Forelimb muscle (tissue), 1 donor: Measurements from ENCODE around the gene NINJ2. TPM values are rescaled to one million over a fixed set of nuclear protein-coding genes. Genes with fewer than 3 reads are reported as not detected.

ENCODE experiments used
- DNase-seq: peaks from one replicate; pipeline ENCODE4 v3.0.0-alpha.2; 2013; ENCODE audit warnings: low read depth
- polyA plus RNA-seq: library from polyadenylated mRNA; unstranded; fragments of 120-200 nt; gene quantifications from one replicate; pipeline ENCODE4 v1.2.1, GENCODE V29; 2013; ENCODE audit not compliant: insufficient read length

NINJ2 gene
- polyA plus RNA-seq, 1 donor, result 5.5 TPM

DNA sequence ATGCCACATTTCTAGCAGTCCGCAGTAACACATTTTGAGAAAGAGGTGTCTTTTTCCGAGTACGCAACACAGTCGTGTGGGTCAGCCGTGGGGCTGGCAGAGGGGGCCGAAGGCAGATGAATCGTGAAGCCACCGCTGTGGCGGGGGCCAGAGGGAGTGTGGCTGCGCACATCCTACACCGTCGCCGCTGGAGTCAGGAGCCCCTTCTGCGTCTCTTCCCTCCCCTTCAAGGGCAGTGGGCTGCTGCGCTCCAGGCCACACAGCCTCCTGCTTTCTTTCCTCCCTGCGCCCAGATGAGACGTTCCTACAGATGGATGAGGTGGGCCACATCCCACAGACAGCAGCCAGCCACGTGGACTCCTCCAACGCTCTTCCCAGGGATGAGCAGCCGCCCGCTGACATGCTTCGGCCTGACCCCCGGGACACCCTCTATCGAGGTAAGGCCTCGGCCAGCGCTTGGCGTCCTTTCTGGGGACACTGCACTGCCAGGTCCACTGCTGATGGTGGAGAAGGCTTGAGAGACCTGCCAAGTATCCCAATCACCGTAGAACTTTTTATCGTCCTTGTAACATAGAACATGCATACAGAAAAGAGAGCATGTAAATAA lies 113.7 kb downstream of the NINJ2 start:
- no peak for DNase-seq

DNA sequence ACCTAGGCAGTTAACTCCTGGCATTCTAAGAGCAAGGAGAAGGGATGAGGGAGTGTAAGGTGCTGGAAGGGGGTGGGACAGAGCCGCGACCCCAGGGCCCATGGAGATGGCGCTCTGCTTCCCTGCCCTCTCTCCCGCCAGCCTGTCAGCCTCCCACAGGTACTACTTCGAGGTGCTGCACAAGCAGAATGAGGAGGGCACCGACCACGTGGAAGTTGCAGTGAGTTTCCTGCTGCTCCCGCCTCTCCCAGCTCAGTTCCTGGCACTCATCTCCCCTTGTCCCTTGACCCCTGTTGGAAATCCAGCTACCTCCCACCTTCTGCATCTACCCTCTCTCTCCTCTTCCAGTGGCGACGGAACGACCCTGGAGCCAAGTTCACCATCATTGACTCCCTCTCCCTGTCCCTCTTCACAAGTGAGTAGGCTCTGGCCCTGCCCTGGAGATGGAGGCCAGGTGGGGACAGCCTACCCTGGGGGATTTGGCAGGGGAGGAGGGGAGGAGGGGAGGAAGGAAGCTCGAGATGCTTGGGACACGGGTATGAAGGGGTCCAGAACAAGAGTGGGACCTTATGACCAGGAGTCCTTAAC lies 115.3 kb downstream of the NINJ2 start:
- DNase-seq, result no peak

DNA sequence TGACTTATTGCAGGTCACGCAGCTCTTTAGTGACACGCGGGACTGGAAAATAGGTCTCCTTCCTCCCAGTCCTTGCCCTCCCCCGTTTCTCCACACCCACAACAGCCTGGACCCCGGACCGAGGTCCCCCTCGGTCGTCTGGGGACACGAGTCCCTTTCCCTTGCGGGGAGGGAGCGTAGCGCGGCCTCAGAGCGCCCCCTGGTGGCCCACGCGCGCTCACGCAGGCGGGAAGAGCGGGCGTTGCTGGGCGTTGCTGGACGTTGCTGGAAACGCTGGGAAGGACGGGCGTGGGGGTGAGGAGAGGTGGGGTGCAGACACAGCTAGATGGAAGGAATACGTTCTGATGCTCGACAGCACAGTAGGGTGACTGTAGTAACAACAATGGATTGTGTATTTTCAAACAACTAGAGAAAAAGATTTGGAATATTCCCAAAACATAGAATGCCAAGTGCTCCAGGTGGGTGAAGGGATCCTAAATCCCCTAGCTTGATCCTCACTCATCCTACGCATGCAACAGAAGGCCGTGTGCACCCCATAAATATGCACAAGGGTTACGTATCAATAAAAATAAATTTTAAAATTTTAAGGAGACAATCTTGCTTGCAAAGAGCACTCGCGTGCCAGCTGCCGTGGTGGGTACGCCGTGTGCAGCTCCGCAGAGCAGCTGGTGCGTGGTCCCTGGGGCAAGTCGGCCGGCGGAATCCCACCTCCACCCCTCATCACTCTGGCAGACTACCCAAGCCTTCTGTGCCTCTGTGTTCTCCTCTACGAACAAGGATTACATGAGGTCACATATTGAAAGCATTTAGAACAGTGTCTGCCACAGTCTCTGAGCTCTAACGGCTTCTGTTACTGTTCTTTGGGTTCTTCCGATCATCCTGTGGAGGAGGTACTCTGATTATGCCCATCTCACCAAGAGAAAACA lies 116.1 kb downstream of the NINJ2 start:
- no peak for DNase-seq

DNA sequence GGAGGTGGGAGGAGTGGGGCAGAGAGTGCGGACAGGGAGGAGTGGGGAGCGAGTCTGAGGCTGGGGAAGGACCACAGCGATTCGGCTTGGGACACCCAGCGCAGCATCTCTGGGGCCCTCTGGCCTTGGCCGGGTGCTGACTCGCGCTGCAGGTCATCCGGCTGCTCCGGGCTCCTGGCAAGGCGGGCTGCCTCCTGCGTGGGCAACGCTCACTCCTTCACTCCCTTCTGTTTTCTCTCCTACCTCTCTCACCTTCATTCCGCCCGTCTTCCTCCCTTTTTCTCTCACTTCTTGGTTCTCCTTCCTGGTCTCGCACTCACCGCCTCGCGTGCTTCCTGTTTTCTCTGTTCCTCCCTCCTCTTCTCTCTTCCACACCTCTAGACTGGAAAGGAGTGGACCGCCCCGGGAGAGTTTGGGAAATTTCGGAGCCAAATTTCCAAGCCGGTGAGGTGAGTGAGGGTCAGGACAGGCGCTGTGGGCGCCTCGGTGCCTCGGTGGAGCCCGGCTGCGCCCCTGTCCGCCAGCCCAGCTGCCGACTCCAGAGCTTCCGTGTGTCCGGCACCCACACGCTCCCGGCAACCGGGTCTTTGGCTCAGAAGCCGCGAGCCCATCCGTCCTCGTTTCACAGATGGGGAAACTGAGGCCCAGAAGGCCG lies 116.9 kb downstream of the NINJ2 start:
- DNase-seq, result no peak

DNA sequence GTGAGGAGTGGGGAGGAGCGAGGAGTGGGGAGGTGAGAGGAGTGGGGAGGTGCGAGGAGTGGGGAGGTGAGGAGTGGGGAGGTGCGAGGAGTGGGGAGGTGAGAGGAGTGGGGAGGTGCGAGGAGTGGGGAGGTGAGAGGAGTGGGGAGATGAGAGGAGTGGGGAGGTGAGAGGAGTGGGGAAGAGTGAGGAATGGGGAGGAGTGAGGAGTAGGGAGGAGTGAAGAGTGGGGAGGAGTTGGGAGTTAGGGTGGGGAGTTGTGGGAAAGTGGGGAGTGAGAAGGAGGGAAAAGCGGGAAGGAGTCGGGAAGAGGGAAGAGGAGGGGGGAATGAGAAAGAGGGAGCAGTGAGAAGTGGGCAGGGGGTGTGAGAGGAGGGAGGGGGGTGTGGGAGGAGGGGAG lies 117.4 kb downstream of the NINJ2 start:
- no peak for DNase-seq

DNA sequence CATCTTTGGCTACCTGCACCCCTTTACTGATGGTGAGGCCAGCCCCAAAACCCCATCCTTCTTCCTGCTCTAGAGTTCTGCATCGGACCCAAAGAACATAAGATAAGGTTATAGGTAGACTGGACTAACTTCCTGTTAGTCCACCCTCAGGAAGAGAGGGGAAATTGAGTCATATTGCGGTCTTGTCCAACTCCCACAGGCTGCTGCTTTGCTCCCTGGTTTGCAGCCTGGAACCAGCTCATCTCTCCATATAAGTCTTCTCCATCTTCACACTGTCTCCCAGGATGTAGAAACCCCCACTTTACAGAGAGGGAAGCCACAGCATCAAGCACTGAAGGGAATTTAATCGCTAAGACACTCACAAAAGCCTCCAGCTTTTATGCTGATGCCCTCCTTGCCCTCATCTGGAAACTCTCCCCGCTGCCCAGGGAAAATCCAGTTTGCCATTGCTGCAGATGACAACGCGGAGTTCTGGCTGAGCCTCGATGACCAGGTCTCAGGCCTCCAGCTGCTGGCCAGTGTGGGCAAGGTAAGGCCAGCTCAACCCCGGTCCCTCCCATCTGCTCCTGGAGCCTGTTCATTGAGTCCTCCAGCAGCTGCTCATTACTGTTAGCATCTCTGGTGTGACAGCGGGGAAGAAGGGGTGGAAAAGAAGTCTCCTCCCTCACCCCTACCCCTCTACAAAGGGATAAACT lies 118.2 kb downstream of the NINJ2 start:
- no peak for DNase-seq

DNA sequence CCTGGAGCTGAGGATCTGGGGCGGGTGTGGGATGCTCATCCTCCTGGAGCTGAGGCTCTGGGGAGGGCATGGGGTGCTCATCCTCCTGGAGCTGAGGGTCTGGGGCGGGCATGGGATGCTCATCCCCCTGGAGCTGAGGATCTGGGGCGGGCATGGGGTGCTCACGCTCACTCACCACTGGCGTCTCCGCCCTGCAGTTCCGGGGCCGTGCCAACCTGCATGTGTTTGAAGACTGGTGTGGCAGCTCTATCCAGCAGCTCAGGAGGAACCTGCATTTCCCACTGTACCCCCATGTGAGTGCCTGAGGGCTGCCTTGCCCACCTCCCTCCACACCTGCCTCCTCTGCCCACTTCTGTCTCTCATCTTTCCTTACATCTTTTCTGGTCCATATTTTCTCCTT lies 119.1 kb downstream of the NINJ2 start:
- no peak for DNase-seq

DNA sequence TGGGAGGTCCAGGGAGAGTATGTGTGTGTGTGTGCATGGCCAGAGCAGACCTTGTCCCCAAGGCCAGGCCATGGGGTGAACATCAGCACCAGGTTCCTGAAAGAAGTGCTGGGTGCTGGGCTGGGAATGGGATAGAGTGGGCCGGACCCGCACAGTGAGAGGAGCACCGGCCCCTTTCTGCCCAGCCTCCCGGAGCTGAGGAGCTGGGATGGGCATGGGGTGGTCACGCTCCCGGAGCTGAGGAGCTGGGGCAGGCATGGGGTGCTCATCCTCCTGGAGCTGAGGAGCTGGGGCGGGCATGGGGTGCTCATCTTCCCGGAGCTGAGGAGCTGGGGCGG lies 120.2 kb downstream of the NINJ2 start:
- DNase-seq, result no peak

DNA sequence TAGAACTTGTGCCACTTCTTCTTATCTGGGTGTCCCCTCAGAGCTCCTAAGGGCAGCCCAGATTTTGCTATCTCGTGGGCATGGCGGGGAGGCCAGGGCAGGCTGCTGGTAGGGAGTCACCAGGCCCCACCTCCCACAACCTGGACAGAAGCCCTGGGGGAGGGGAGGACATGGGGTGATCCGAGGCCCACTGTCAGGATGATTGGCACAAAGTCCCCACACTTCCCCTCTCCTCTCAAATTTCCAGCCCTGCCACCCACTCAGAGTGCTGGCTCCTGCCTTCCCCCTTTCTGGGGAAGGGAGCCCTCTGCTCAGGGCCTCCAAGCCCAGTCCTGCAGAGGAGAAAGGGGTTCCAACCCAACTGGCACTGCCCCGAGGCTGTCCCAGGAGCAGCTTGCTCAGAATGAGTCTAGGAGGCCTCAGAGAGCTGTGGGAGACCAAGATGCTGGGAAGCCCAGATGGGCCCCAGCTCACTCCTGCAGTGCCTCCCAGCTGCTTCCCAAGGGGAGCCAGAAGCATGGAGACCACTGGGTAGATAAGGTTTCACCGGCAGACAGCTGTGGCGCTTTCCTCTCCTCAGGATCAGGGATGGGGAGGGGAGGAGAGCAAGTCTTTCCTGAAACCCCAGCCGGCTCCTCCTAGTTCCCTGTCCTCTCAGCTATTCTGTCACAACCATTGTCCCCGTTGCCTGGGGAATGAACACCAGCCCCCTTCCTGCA lies 120.7 kb downstream of the NINJ2 start:
- DNase-seq, result no peak

DNA sequence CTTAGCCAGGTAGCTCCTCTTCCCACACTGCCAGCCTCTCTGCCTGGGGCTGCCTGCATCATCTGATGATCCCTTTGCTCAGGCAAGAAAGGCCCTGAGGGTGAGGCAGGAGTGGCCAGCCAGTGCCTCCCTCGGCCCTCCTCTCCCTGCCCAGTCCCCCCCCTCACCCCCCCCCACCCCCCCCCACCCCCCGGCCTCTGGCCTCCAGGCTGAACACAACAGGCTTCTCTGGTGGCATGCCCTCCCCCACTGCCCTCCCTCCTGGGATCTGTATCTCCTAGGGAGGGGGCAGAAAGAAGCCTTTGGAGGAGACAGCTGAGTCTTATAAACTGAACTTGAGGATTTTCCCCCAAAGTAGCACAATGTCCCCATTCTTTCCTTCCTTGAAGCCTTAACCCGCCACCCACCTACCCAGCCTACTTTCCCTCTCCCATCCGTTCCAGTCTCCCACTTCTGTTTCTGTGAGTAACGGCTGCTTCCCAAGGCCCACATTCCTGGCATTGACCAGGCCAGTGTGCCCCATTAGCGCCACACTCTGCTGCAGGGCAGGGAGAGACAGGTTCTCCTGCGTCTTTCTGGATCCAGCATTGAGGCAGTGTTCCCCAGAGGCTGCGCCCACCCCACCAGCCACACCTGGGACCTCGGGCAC lies 121.4 kb downstream of the NINJ2 start:
- no peak for DNase-seq

DNA sequence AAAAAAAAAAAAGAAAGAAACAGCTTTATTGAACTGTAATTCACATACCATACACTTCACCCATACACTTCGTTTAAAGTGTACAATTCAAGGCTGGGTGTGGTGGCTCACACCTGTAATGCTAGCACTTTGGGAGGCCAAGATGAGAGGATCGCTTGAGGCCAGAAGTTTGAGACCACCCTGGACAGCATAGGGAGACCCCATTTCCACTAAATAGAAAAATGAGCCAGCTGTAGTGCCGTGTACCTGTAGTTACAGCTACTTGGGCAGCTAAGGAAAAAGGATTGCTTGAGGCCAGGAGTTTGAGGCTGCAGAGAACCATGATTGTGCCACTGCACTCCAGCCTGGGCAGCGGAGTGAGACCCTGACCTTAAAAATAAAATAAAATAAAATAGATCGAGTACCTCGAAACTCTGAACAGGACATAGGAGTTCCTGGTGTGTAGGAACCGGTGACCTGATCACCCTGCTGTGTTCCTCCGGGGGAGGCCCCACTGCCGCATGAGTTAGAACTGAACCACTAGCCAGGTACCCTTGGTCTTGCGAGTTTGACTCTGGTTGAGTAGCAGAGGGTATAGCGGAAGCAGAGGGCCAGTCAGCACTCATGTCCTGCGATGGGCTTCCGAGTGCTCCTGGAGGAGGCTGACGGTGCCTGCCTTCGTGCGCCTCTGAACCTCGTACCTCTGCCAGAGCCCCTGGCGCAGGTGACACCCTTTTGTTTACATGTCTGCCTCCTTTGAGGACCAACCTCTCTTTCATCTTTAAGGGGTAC lies 123.5 kb downstream of the NINJ2 start:
- DNase-seq, result no peak

DNA sequence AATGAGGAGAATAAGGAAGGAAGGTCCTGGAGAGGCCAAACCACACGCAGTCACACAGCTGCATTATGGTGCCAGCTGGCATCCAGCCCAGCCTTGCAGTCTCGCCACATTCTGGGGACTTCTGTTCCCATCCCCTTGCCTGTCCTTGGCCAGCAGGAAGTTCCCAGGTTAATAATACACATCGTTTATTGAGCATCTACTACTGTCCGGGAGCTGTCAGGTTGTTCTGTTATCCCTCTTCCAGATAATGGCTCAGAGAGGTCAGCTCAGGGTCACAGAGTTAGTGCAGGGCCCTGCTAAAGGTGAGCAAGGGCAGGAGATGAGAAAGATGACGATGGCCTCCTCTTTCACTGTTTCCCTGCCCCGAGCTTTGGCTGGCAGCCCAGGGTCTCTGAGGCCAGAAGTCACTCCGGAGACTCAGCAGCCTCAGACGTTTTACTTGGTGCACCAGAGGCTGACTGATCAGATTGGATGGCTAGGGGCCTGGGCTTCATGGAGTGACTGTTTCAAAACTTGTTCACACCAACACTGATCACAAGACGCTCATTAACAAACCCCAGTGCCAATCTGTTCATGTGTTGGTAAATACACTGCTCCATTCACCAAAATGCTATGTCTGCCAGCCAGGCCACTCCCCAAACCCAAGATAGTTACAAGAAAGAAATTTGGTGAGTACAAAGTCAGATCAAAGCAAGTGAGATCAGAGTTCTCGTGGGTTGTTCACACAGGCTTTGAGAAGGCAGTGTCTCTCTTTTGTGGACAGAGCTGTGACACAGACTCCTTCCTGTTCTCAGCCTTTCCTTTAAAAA lies 124.3 kb downstream of the NINJ2 start:
- no peak for DNase-seq

DNA sequence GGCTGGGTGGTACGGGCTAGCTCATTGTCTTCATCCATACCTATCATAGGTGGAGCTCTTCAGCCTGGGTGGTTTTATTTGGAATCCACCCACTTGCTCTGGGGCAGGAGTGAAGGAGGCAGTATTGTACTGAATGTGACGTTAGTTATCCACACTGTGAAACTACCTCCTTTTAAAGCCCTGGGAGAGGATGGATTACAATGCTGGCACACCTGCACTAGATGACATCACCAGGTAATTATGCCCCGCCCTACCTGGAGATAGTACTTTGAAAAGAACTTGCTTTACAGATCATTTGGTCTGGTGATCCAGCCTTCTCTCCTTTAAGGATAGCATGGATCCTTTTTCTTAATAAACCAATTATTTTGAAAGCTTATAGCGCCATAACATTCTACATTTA lies 125.5 kb downstream of the NINJ2 start:
- no peak for DNase-seq

DNA sequence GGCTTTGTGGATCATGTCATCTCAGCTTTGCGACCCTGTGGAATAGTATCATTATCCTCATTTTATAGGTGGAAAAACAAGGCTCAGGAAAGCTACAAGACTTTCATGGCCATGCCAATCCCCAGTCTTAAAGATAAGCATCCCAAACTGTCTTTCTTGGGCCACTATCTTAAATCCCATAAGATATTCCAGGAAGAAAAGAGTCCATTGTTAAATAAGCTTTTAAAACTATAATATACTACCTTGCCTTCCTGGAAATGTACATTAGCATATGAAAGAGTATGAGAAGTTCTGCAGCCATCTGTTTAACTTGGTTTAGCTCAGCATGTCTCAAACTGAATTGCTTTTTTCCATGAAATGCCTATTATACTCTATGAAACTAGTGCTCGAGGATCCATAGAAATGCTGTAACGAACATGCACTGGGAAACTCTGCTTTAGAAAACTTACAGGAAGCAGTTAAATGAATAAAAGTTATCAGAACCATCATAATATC lies 126.4 kb downstream of the NINJ2 start:
- DNase-seq, result no peak

DNA sequence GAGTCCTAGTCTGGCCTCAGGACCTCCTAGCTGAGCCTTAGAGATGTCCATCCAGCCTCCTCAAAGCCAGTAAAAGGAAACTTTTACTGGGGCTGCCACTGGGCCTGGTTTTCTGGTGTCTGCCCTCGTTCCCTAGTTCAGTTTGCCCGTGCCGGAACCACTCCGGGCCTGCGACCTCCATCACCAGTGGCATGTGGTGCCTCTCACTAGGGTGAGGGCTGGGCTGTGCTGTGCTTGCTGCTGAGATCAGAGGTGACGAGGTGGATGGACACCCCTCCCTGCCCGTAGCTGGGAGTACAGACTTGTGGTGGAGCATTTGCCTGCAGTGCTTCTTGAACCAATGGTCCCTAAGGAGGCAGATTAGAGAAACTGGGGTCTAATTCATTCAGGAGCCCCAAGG lies 127.8 kb downstream of the NINJ2 start:
- no peak for DNase-seq

DNA sequence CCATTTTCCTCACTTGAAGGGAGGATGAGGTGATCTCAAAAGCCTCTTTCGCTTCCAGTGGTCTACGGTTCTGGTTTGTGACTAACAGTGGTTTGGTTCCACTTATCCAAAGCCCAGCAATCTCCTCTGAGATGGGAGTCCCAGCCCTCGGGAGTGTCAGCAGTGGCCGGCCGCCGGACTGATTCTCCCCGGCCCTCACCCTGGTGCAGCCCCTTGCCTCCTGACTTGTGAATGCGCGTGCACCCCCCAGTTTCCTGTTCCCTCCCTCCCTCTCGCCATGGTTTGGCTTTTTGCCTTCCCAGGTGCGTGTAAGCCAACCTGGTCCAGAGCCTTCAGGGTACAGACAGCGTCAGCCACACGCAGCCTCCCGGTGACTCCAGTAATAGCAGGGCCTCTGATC lies 129.0 kb downstream of the NINJ2 start:
- no peak for DNase-seq

DNA sequence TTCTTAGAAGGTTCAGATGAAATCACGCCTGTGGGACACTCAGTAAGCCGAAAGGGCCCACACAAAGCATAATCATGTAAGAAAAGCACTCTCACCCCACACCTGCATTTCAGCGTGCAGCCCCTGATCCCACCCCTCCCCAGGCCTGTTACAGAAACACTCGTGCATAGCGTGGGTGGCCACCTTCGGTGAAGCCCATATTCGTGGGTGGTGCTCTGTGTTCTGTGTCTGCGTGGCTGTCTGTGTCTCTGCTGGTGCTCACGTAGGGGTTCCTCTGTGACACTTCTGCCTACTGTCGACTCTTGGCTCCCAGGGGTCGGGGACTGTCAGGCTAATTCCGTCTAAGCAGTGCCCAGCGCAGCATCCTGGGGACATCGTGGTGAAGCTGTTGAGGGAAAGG lies 129.5 kb downstream of the NINJ2 start:
- no peak for DNase-seq

DNA sequence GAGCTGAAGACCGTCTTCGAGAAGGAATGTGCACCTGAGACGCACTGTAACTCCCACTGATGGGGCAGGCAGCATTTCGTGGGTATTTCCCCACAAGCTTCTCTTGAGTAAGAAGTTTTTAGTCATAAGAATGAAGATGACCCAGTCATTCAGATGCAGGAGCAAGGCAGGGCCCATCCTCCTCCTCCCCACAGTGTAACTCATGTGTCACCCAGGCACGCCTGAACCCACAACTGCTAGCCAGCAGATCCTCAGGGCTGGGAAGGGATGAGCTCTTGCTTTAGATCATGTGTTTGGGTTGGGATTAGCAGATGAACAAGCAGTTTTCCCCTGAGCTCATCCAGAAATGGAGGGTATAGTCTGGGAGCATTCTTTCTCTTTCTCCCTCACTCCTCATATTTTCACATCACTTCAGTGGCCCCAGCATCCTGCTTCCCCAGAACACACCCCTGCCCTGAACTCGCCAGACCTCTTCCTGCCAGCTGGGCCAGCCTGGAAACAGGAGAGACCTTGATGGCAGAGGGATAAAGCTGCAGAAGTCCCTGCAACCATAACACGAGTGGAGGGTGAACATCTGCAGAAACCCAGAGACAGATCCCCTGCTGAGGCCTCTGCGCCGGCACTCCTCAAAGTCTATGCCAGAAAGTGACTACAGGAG lies 130.2 kb downstream of the NINJ2 start:
- no peak for DNase-seq
